ENCODE data around the gene FAM83E. TPM values are rescaled to one million over a fixed set of nuclear protein-coding genes. Genes with fewer than 3 reads are reported as not detected.

Gene FAM83E
- total and polyA plus RNA-seq, 10 of the 15 experiments (the other 5 are each of a cell fraction or from before 2014, with no cell fraction given), result 0.14 to 2.5 (median 0.33) TPM; not detected in 4

- TF ChIP-seq PRDM15 (CRISPR knock-in tag; IDR thresholded peaks at IDR 0.05) (no peak), ZNF687 (IDR thresholded peaks at IDR 0.05) (peak; percentile 59; the same call in 1 of the 2 replicates), POLR2A (IDR thresholded peaks at IDR 0.05; ENCODE audit: low read depth, low read length) (peak; percentile 72), STAT1 (conservative IDR thresholded peaks at IDR 0.05) (no peak), NFXL1 (IDR thresholded peaks at IDR 0.05; ENCODE audit: borderline replicate concordance) (peak; percentile 79; the same call in 1 of the 2 replicates), DPF2 (IDR thresholded peaks at IDR 0.05) (peak; percentile 82), NRF1 (conservative IDR thresholded peaks at IDR 0.05; ENCODE audit: low read depth, low read length) (peak; percentile 46), ATF7 (IDR thresholded peaks at IDR 0.05; ENCODE audit: low read depth) (no peak), HDAC2 (IDR thresholded peaks at IDR 0.05) (no peak), GABPA (IDR thresholded peaks at IDR 0.05; ENCODE audit: low read depth) (no peak), MLLT1 (IDR thresholded peaks at IDR 0.05) (peak; percentile 47; the same call in 1 of the 2 replicates), STAT3 (IDR thresholded peaks at IDR 0.05; ENCODE audit: low read depth, low read length) (no peak), ZNF207 (IDR thresholded peaks at IDR 0.05; ENCODE audit: borderline replicate concordance) (0 out of 2 replicates have a peak, but pooled peaks have one; percentile 54), ZNF384 (IDR thresholded peaks at IDR 0.05; ENCODE audit: borderline replicate concordance, low read depth, low read length) (no peak), JUND (IDR thresholded peaks at IDR 0.05; ENCODE audit: low read depth, low read length) (no peak), HCFC1 (IDR thresholded peaks at IDR 0.05; ENCODE audit: low read length) (no peak), GATAD2B (conservative IDR thresholded peaks at IDR 0.05; ENCODE audit: low read depth) (0 out of 2 replicates have a peak, but pooled peaks have one; percentile 67), SMC3 (IDR thresholded peaks at IDR 0.05; ENCODE audit: borderline replicate concordance, low read length) (no peak), PAX8 (IDR thresholded peaks at IDR 0.05) (no peak), BCL3 (IDR thresholded peaks at IDR 0.05; ENCODE audit: borderline replicate concordance, insufficient read depth, low read depth, low read length, poor library complexity, severe bottlenecking) (peak; percentile 7), MXI1 (IDR thresholded peaks at IDR 0.05; ENCODE audit: low read depth, low read length) (0 out of 2 replicates have a peak, but pooled peaks have one; percentile 30)
Measured at GRCh38 chr19:48635263-48635965, 20.5 kb upstream of the FAM83E start (continued).

Measured in GM12878 (cell line).